Caco-2 (cell line): ENCODE data around the gene KIFC3. TPM values are rescaled to one million over a fixed set of nuclear protein-coding genes. Genes with fewer than 3 reads are reported as not detected.

Experiments
- BruUV-seq: library from RNA; stranded (reverse); fragments of 400-500 nt; replicated peaks from 2 replicates; lab custom pipeline; 2021; lab: Mats Ljungman, UMichigan
- CTCF ChIA-PET: fragments of 300-600 bp; sonication (Branson Sonifier 250); formaldehyde crosslinking; loops from one replicate; lab custom pipeline; 2022; ENCODE audit warnings: antibody characterized with exemption; lab: Charles Lee
- POLR2A ChIA-PET: fragments of 300-600 bp; sonication (Branson Sonifier 250); formaldehyde crosslinking; loops from one replicate; lab custom pipeline; 2022; ENCODE audit warnings: antibody characterized with exemption; lab: Charles Lee
- DNase-seq, 2 experiments: peaks; one replicate each; pipeline versions ENCODE4 v3.0.0 to v3.0.0-alpha.2; 2020 to 2022
- H3K27me3 ChIP-seq: replicated peaks from 2 replicates; pipeline ENCODE4 v1.6.0; 2011; ENCODE audit warnings: low read length; ENCODE audit not compliant: control insufficient read depth, insufficient read depth
- H3K36me3 ChIP-seq: 2 replicates; pipeline ENCODE4 v1.5.1; 2011; ENCODE audit warnings: low read length; ENCODE audit not compliant: control insufficient read depth, insufficient read depth
- H3K4me1 ChIP-seq: fragments of 250-450 bp; sonication (Bioruptor Pico); 2 replicates; pipeline ENCODE4 v1.5.1; 2020; ENCODE audit warnings: mild to moderate bottlenecking
- H3K4me3 ChIP-seq: 2 replicates; pipeline ENCODE4 v1.5.1; 2011; ENCODE audit warnings: low read depth, mild to moderate bottlenecking, control low read depth, low read length
- H3K9me3 ChIP-seq: fragments of 250-450 bp; sonication (Bioruptor Pico); 2 replicates; pipeline ENCODE4 v1.5.1; 2020; ENCODE audit warnings: mild to moderate bottlenecking, moderate library complexity
- H3K27ac Mint-ChIP-seq: one replicate; pipeline ENCODE4 v1.8.0; 2022; ENCODE audit warnings: mixed read lengths; ENCODE audit not compliant: unreplicated experiment
- H3K27me3 Mint-ChIP-seq: one replicate; pipeline ENCODE4 v1.8.0; 2022; ENCODE audit warnings: mixed read lengths; ENCODE audit not compliant: insufficient read depth, unreplicated experiment
- H3K36me3 Mint-ChIP-seq: one replicate; pipeline ENCODE4 v1.8.0; 2022; ENCODE audit warnings: mild to moderate bottlenecking, mixed read lengths; ENCODE audit not compliant: insufficient read depth, unreplicated experiment
- H3K4me1 Mint-ChIP-seq: one replicate; pipeline ENCODE4 v1.8.0; 2022; ENCODE audit warnings: low read depth, mixed read lengths; ENCODE audit not compliant: unreplicated experiment
- H3K4me3 Mint-ChIP-seq: one replicate; pipeline ENCODE4 v1.8.0; 2022; ENCODE audit warnings: mild to moderate bottlenecking, moderate library complexity, mixed read lengths; ENCODE audit not compliant: unreplicated experiment
- H3K9me3 Mint-ChIP-seq: one replicate; pipeline ENCODE4 v1.8.0; 2022; ENCODE audit warnings: mixed read lengths; ENCODE audit not compliant: unreplicated experiment
- intact Hi-C: fragments of 100-400 bp; cut with micrococcal nuclease; formaldehyde crosslinking; loops from one replicate; pipeline ENCODE4 v1.10.0; 2022; ENCODE audit not compliant: unreplicated experiment
- total RNA-seq: library from RNA; stranded (reverse); gene quantifications from 2 replicates; pipeline ENCODE4 v1.2.3, GENCODE V29; 2022
- TF ChIP-seq, protein P1 (sequence below), 2 experiments: fragments of 200-600 bp in 1 of 2; IDR thresholded peaks; 1 replicate in 1 of 2; 2 replicates in 1 of 2; pipeline versions ENCODE4 v1.5.1 to v1.8.0; 2011 to 2022; ENCODE audit warnings: antibody characterized with exemption in 1 of 2, control low read depth in 1 of 2, inconsistent platforms in 1 of 2, low read depth in 1 of 2, low read length in 1 of 2, mild to moderate bottlenecking in 1 of 2, moderate library complexity in 1 of 2; ENCODE audit not compliant: insufficient read depth in 1 of 2, severe bottlenecking in 1 of 2, unreplicated experiment in 1 of 2

Gene KIFC3
- total RNA-seq, 1 experiment from 2014 or later, result 103 TPM

DNA sequence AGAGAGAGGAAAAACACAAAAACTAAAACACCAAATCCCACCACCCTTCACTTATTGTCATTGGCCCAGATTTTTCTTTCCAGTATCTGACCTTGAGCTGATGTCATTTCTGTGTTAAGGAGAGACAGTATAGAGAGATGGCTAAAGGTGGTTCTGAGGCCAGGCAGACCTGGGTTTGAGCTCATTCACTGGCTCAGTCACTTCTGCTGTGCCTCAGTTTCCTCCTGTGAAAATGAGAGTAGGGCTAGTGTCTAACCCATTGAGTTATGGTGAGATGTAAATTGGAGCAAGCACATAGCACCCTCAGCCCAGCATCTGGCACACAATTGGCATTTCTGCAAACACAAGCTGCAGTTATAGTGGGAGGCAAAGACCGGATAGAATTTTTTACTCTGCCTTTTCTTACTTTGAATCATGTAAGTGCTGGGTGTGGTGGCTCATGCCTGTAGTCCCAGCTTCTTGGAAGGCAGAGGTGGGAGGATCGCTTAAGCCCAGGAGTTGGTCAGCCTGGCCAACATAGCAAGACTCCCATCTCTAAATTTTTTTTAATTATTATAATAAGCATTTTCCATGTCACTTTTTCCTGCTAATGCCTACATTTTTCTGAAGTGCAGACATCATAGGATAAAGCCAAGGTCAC is 6.4 kb upstream of the KIFC3 start:
- Mint-ChIP-seq H3K4me3 (peak overlapping the region; percentile 25), H3K4me1 (peaks cover 70% of the 10 kb centered on the region), H3K36me3 (peaks cover 27% of the 10 kb centered on the region), H3K9me3 (no peaks in the 10 kb centered on the region), H3K27me3 (no peaks in the 10 kb centered on the region), H3K27ac (peak overlapping the region; percentile 90)
- intact Hi-C loops, result loop anchor here (1.0 kb wide), 3 partner anchors 8 to 13 kb away; no protein-coding TSS in a partner anchor
- no peaks in the 10 kb centered on the region for H3K36me3 ChIP-seq
- TF ChIP-seq, protein P1, sequence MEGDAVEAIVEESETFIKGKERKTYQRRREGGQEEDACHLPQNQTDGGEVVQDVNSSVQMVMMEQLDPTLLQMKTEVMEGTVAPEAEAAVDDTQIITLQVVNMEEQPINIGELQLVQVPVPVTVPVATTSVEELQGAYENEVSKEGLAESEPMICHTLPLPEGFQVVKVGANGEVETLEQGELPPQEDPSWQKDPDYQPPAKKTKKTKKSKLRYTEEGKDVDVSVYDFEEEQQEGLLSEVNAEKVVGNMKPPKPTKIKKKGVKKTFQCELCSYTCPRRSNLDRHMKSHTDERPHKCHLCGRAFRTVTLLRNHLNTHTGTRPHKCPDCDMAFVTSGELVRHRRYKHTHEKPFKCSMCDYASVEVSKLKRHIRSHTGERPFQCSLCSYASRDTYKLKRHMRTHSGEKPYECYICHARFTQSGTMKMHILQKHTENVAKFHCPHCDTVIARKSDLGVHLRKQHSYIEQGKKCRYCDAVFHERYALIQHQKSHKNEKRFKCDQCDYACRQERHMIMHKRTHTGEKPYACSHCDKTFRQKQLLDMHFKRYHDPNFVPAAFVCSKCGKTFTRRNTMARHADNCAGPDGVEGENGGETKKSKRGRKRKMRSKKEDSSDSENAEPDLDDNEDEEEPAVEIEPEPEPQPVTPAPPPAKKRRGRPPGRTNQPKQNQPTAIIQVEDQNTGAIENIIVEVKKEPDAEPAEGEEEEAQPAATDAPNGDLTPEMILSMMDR (IDR thresholded peaks at IDR 0.05; ENCODE audit: insufficient read depth in 1 of 2, low read depth in 1 of 2, low read length in 1 of 2, severe bottlenecking in 1 of 2, unreplicated experiment in 1 of 2), result no peak
- no peak for DNase-seq
- H3K27me3 ChIP-seq, result no peaks in the 10 kb centered on the region
- H3K4me1 ChIP-seq, result peaks cover 90% of the 10 kb centered on the region
- POLR2A ChIA-PET, result interaction anchor here (0.5 to 1.5 kb wide), 7 partner anchors 8 to 321 kb away, joined by 3 to 9 read pairs (median 6); partner anchors contain the start of gene CFAP20
- no peaks in the 10 kb centered on the region for H3K9me3 ChIP-seq
- CTCF ChIA-PET, result interaction anchor here (0.6 to 2.6 kb wide), 7 partner anchors 9 to 190 kb away, joined by 3 to 12 read pairs (median 6); no protein-coding TSS in a partner anchor
- H3K4me3 ChIP-seq, result no peak overlapping the region
- TSS peak; percentile 23 for BruUV-seq

DNA sequence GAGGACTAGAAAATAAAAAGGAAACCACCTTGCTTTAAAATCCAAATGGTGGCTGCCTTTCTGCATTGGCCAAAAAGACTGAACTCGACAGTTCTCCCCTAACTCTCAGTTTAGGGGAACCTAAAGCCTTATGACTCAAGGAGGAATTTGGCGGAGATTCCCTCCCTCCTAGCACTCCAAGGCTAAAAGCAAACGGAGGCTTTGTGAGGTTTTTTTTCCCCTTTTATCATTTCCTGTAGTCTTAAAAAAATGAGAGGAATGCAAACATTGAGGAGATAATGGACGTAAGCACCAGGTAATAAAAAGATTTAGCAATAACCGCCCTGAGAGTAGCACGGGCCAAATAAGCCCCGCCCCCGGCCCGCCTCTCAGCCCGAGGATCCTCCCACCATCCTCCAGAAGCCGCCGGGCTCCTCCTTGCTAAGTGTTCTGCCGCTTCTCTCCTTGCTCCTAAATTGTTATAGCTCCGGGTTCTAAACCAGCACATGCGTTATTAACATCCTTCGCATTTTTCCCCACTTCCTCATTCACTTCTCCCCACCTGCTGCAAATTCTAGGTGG is 5.8 kb upstream of the KIFC3 start:
- H3K9me3 ChIP-seq, result no peaks in the 10 kb centered on the region
- Mint-ChIP-seq H3K4me3 (peak overlapping the region; percentile 25), H3K4me1 (peaks cover 71% of the 10 kb centered on the region), H3K27ac (peak overlapping the region; percentile 90), H3K36me3 (peaks cover 30% of the 10 kb centered on the region), H3K9me3 (no peaks in the 10 kb centered on the region), H3K27me3 (no peaks in the 10 kb centered on the region)
- ChIA-PET POLR2A (interaction anchor here (0.5 to 1.5 kb wide), 7 partner anchors 8 to 321 kb away, joined by 3 to 9 read pairs (median 6); partner anchors contain the start of gene CFAP20), CTCF (interaction anchor here (0.6 to 2.6 kb wide), 8 partner anchors 9 to 190 kb away, joined by 3 to 12 read pairs (median 5); no protein-coding TSS in a partner anchor)
- H3K4me3 ChIP-seq, result no peak overlapping the region
- intact Hi-C loops, result loop anchor here (1.0 kb wide), 3 partner anchors 8 to 13 kb away; no protein-coding TSS in a partner anchor
- H3K4me1 ChIP-seq, result peaks cover 90% of the 10 kb centered on the region
- no peaks in the 10 kb centered on the region for H3K27me3 ChIP-seq
- TF ChIP-seq, protein P1 (IDR thresholded peaks at IDR 0.05; ENCODE audit: insufficient read depth in 1 of 2, low read depth in 1 of 2, low read length in 1 of 2, severe bottlenecking in 1 of 2, unreplicated experiment in 1 of 2), result no peak
- BruUV-seq, result no TSS peak
- peak; percentile 89 to 95 for DNase-seq
- H3K36me3 ChIP-seq, result no peaks in the 10 kb centered on the region

DNA sequence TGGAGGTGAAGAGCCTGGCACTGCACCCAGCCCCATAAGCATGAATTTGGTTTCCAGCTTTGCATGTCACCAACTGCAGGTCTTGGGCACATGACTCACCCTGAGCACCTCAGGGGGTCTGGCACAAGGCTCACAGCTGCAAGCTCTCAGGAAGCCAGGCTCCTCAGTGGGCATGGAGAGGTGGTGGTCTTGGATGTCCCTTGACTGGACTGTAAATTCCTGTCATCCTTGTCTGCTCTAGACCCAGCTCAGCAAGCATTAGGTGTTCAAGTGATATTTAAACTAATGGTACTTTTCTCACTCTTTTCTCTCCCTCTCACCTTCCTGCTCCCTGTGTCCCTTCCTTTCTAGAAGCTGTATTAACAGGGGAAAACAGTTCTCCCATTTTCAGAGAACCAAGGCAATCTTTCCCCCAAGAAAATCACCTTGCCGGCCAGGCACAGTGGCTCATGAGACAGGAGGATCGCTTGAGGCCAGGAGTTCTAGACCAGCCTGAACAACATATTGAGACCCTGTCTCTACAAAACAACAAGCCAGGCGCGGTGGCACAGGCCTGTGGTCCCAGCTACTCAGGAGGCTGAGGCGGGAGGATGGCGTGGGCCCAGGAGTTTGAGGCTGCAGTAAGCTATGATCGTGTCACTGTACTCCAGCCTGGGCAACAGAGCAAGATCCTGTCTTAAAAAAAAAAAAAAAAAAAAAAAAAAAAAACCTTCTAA is 5.1 kb upstream of the KIFC3 start:
- Mint-ChIP-seq H3K9me3 (no peaks in the 10 kb centered on the region), H3K27ac (peak overlapping the region; percentile 90), H3K27me3 (no peaks in the 10 kb centered on the region), H3K4me3 (peak overlapping the region; percentile 25), H3K4me1 (peaks cover 74% of the 10 kb centered on the region), H3K36me3 (peaks cover 37% of the 10 kb centered on the region)
- CTCF ChIA-PET, result interaction anchor here (0.9 to 2.6 kb wide), 5 partner anchors 8 to 56 kb away, joined by 3 to 12 read pairs (median 3); no protein-coding TSS in a partner anchor
- Histone ChIP-seq H3K4me1 (peaks cover 90% of the 10 kb centered on the region), H3K36me3 (no peaks in the 10 kb centered on the region), H3K27me3 (no peaks in the 10 kb centered on the region), H3K9me3 (no peaks in the 10 kb centered on the region), H3K4me3 (no peak overlapping the region)
- POLR2A ChIA-PET, result no interaction called here
- BruUV-seq, result TSS peak; percentile 78
- TF ChIP-seq, protein P1 (IDR thresholded peaks at IDR 0.05; ENCODE audit: insufficient read depth in 1 of 2, low read depth in 1 of 2, low read length in 1 of 2, severe bottlenecking in 1 of 2, unreplicated experiment in 1 of 2), result no peak
- DNase-seq, result no peak
- intact Hi-C loops, result no loop called here
